ENCODE measurements around the gene ANHX.

ANHX gene

GRCh38 chr12:133203344-133204263 is 32.1 kb downstream of the ANHX start:
- DNase-seq (ENCODE audit: low read depth in 2 of 3, low spot score in 1 of 3) = no peak

GRCh38 chr12:133202493-133203343 is 33.0 kb downstream of the ANHX start:
- DNase-seq (ENCODE audit: low read depth in 2 of 3, low spot score in 1 of 3) = no peak

GRCh38 chr12:133201888-133202287 is 33.8 kb downstream of the ANHX start:
- no peak for DNase-seq (ENCODE audit: low read depth in 2 of 3, low spot score in 1 of 3)

- DNase-seq (ENCODE audit: low read depth in 2 of 3, low spot score in 1 of 3) = no peak
These were observed 42.8 kb downstream of the ANHX start for GRCh38 chr12:133192847-133193246.

- no peak for DNase-seq (ENCODE audit: low read depth in 2 of 3, low spot score in 1 of 3)
These were observed 45.5 kb downstream of the ANHX start for GRCh38 chr12:133190176-133190575.

GRCh38 chr12:133181238-133181959 is 54.3 kb downstream of the ANHX start, which contains the start of gene ZNF268:
TSS of gene ZNF268 (plus strand) at chr12:133181495. CDS start at chr12:133181998, 503 bp downstream.
- peak; percentile 83 to 97 (median 86) for DNase-seq (ENCODE audit: low read depth in 2 of 3, low spot score in 1 of 3)

- no peak for DNase-seq (ENCODE audit: low read depth in 2 of 3, low spot score in 1 of 3)
These were observed 55.0 kb downstream of the ANHX start for GRCh38 chr12:133180669-133181068.

GRCh38 chr12:133174901-133175300 is 60.8 kb downstream of the ANHX start:
- no peak for DNase-seq (ENCODE audit: low read depth in 2 of 3, low spot score in 1 of 3)

GRCh38 chr12:133172491-133172890 is 63.2 kb downstream of the ANHX start:
- no peak for DNase-seq (ENCODE audit: low read depth in 2 of 3, low spot score in 1 of 3)
